Kidney (tissue), 14 donors: ENCODE measurements around the gene KIDINS220. TPM values are rescaled to one million over a fixed set of nuclear protein-coding genes. Genes with fewer than 3 reads are reported as not detected.

ENCODE experiments used
- DNase-seq, 5 donors: peaks; one replicate each; pipeline ENCODE4 v3.0.0-alpha.2; 2013 to 2020
- FAIRE-seq: peaks from 2 replicates; lab custom pipeline; 2012; peaks lifted over from hg19 to GRCh38; lab: Jason Lieb, UNC
- H3K27ac ChIP-seq, 2 donors: one replicate each; pipeline ENCODE4 v1.7.0; 2013; ENCODE audit warnings: low read depth in 2 of 2, low read length in 2 of 2, inconsistent platforms in 1 of 2
- H3K27me3 ChIP-seq: one replicate; pipeline ENCODE4 v1.7.1; 2013; ENCODE audit warnings: low read length, inconsistent platforms; ENCODE audit not compliant: control insufficient read depth, insufficient read depth
- H3K36me3 ChIP-seq, 3 donors: one replicate each; pipeline versions ENCODE4 v1.7.0 to v1.7.1; 2013; ENCODE audit warnings: low read length in 3 of 3, control low read depth in 1 of 3, inconsistent platforms in 1 of 3; ENCODE audit not compliant: insufficient read depth in 3 of 3, control insufficient read depth in 2 of 3
- H3K4me1 ChIP-seq, 3 donors: one replicate each; pipeline versions ENCODE4 v1.7.0 to v1.7.1; 2013; ENCODE audit warnings: low read length in 3 of 3, inconsistent platforms in 1 of 3, low read depth in 1 of 3; ENCODE audit not compliant: control insufficient read depth in 2 of 3, insufficient read depth in 2 of 3
- H3K4me3 ChIP-seq, 3 donors: one replicate each; pipeline versions ENCODE4 v1.7.0 to v1.8.1; 2013; ENCODE audit warnings: low read length in 3 of 3, control low read depth in 1 of 3, inconsistent platforms in 1 of 3
- H3K9ac ChIP-seq, 3 donors: one replicate each; pipeline versions ENCODE4 v1.7.0 to v1.7.1; 2013; ENCODE audit warnings: low read length in 3 of 3, control low read depth in 1 of 3, inconsistent platforms in 1 of 3
- H3K9me3 ChIP-seq, 3 donors: one replicate each; pipeline versions ENCODE4 v1.7.0 to v1.7.1; 2013; ENCODE audit warnings: low read length in 3 of 3, control low read depth in 1 of 3, inconsistent platforms in 1 of 3; ENCODE audit not compliant: control insufficient read depth in 2 of 3, insufficient read depth in 1 of 3
- intact Hi-C: fragments of 100-400 bp; cut with DNase I; formaldehyde crosslinking; loops from one replicate; pipeline ENCODE4 v1.11.1; 2022
- polyA plus RNA-seq: library from polyadenylated mRNA; stranded (reverse); fragments of 350-450 nt; fragmentation: Illumina TruSeq; extraction: RNeasy Lipid Tissue Mini Kit (QIAGEN cat#74804); gene quantifications from one replicate; pipeline ENCODE4 v1.2.3, GENCODE V29; 2014; ENCODE audit warnings: low read depth, low replicate concordance; ENCODE audit not compliant: insufficient read depth
- total RNA-seq: library from RNA; stranded (reverse); fragmentation: NEBNext Ultra II Directional; extraction: Animal tissue kit (Norgen Biotek cat#: 25700); gene quantifications from one replicate; pipeline ENCODE4 v1.2.1, GENCODE V29; 2021
- TF ChIP-seq, protein P1 (sequence below): IDR thresholded peaks from 3 replicates; pipeline ENCODE4 v1.5.1; 2012; ENCODE audit warnings: mild to moderate bottlenecking, moderate library complexity, borderline replicate concordance; ENCODE audit not compliant: insufficient read depth; ENCODE audit errors: extremely low read depth
- donor health status: control.
- donor health status: control.
- donor health status: control.
- donor health status: control.
- donor health status: control.
- donor health status: DM: yes; HTN: yes; CAD: no.
- donor health status: Normal renal cell carcinoma (clear cell type).

KIDINS220 gene
- total and polyA plus RNA-seq, 2 donors from 2014 or later, result 12.3 to 56.6 TPM

DNA sequence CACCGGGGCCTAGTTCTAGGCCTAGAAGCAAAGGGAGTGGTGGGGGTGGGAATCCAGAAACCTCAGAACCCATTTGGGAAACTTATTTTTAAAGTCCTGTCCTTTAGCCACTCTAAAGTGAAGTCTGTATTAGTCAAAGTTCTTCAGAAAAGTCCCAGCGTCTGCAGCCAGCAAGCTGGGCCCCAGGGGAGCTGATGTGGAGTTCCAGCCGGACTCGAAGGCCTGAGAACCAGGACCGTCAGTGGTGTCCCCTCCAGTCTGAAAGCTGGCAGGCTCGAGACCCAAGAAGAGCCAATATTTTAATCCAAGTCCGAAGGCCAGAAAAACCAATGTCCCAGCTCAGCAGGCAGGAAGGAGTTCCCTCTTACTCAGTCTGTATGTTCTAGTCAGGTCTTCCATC, 123.1 kb downstream of the KIDINS220 start:
- Histone ChIP-seq H3K27me3 (no peaks in the 10 kb centered on the region), H3K9ac (no peak overlapping the region), H3K9me3 (no peaks in the 10 kb centered on the region), H3K4me1 (no peaks in the 10 kb centered on the region), H3K27ac (no peak overlapping the region), H3K36me3 (no peaks in the 10 kb centered on the region), H3K4me3 (no peak overlapping the region)
- DNase-seq (no peak), FAIRE-seq (no peak)
- TF ChIP-seq, protein P1, sequence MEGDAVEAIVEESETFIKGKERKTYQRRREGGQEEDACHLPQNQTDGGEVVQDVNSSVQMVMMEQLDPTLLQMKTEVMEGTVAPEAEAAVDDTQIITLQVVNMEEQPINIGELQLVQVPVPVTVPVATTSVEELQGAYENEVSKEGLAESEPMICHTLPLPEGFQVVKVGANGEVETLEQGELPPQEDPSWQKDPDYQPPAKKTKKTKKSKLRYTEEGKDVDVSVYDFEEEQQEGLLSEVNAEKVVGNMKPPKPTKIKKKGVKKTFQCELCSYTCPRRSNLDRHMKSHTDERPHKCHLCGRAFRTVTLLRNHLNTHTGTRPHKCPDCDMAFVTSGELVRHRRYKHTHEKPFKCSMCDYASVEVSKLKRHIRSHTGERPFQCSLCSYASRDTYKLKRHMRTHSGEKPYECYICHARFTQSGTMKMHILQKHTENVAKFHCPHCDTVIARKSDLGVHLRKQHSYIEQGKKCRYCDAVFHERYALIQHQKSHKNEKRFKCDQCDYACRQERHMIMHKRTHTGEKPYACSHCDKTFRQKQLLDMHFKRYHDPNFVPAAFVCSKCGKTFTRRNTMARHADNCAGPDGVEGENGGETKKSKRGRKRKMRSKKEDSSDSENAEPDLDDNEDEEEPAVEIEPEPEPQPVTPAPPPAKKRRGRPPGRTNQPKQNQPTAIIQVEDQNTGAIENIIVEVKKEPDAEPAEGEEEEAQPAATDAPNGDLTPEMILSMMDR, result no peak
- intact Hi-C loops, result no loop called here

DNA sequence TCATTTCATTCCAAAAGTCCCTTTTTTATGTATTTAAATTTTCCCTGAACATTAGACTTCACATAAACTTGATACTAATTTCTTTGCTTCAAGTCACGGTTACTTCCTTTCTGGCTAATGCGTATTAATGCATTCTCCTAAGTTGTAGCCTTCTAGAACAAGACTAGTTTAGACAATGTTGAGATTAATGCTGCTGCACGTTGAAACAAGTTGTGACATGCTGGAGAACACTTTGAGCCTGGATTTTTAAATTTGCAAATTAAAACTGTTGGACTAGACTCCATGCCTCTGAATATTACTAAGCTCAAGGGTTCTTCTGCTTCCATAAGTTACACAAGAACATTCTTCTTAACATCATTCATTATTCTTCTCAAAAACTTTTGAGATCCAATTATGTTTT, 126.5 kb downstream of the KIDINS220 start:
- Histone ChIP-seq H3K4me3 (no peak overlapping the region), H3K9ac (no peak overlapping the region), H3K27me3 (no peaks in the 10 kb centered on the region), H3K4me1 (no peaks in the 10 kb centered on the region), H3K9me3 (no peaks in the 10 kb centered on the region), H3K36me3 (no peaks in the 10 kb centered on the region), H3K27ac (no peak overlapping the region)
- TF ChIP-seq, protein P1, result no peak
- intact Hi-C loops, result no loop called here
- no peak for FAIRE-seq
- DNase-seq, result no peak

DNA sequence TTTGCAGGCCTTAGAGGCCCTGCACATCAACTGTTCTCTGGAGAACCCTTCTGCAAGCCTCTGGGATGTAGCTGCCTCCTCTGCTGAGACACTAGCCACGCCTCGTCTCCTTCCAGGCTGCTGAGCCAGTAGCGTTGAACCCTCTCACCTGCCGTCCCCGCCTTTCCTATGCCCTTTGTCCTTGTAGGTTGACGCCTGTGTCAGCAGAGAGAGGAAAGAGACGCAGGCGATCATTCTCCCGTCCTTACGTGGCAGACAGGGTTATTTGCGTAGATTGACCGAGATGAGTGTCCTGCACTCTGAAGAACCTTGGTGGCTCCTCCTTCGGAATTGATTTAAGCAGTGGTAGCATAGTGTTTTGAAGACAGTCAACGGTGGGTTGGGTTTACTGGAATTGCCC, 127.8 kb downstream of the KIDINS220 start:
- TF ChIP-seq, protein P1, result no peak
- intact Hi-C loops, result no loop called here
- FAIRE-seq (no peak), DNase-seq (no peak)
- Histone ChIP-seq H3K4me1 (no peaks in the 10 kb centered on the region), H3K36me3 (no peaks in the 10 kb centered on the region), H3K4me3 (no peak overlapping the region), H3K27me3 (no peaks in the 10 kb centered on the region), H3K9ac (no peak overlapping the region), H3K9me3 (no peaks in the 10 kb centered on the region), H3K27ac (no peak overlapping the region)

DNA sequence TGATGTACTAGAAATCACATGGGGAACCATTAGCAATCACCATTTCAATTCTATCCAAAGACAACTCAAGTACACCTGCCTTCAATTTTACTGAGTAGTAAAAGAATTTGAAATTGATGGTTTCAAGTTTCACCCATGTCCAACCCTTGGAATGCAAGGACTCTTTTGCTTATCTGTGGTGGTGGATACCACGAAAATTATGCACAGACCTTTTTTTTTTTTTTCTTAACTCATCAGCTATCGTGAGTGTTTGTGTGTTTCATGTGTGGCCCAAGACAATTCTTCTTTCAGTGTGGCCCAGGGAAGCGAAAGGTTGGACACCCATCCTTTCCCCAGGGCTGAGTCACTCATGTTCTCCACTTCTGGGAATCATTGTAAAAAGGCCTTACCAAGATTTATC, 132.5 kb downstream of the KIDINS220 start:
- Histone ChIP-seq H3K4me1 (no peaks in the 10 kb centered on the region), H3K9me3 (no peaks in the 10 kb centered on the region), H3K4me3 (no peak overlapping the region), H3K36me3 (no peaks in the 10 kb centered on the region), H3K27me3 (no peaks in the 10 kb centered on the region), H3K27ac (no peak overlapping the region), H3K9ac (no peak overlapping the region)
- TF ChIP-seq, protein P1, result no peak
- FAIRE-seq (no peak), DNase-seq (no peak)
- intact Hi-C loops, result no loop called here
